HAP-1 (cell line): ENCODE measurements around the gene TRIM69.
"Not testable (repeated sequence)": the region's sequence is repeated elsewhere in the genome, so short reads cannot be mapped to it uniquely, and the experiment has no call there.

Experiments used
- DNase-seq, 2 experiments: peaks; one replicate each; pipeline ENCODE4 v3.0.0-alpha.2; 2016 to 2020; ENCODE audit warnings: low spot score in 2 of 2
- H3K27me3 ChIP-seq: fragments of 250-450 bp; sonication (Bioruptor Pico); 2 replicates; pipeline ENCODE4 v1.5.1; 2020; ENCODE audit warnings: low read depth, mild to moderate bottlenecking, moderate library complexity
- H3K36me3 ChIP-seq: fragments of 250-450 bp; sonication (Bioruptor Pico); replicated peaks from 2 replicates; pipeline ENCODE4 v1.5.1; 2020; ENCODE audit warnings: mild to moderate bottlenecking
- H3K4me1 ChIP-seq: fragments of 250-450 bp; sonication (Bioruptor Pico); 2 replicates; pipeline ENCODE4 v1.5.1; 2020; ENCODE audit warnings: mild to moderate bottlenecking
- H3K4me3 ChIP-seq: fragments of 250-450 bp; sonication (Bioruptor Pico); 2 replicates; pipeline ENCODE4 v1.5.1; 2020; ENCODE audit warnings: mild to moderate bottlenecking, moderate library complexity
- H3K9me3 ChIP-seq: fragments of 250-450 bp; sonication (Bioruptor Pico); 2 replicates; pipeline ENCODE4 v1.5.1; 2020; ENCODE audit warnings: mild to moderate bottlenecking, moderate library complexity
- in situ Hi-C: fragments of 300-500 bp; cut with MboI; formaldehyde crosslinking; loops from 3 replicates; pipeline ENCODE4 v1.14.3; 2020; ENCODE audit warnings: low sequenced_read_pairs, inconsistent platforms, mixed read lengths

The TRIM69 gene

DNA sequence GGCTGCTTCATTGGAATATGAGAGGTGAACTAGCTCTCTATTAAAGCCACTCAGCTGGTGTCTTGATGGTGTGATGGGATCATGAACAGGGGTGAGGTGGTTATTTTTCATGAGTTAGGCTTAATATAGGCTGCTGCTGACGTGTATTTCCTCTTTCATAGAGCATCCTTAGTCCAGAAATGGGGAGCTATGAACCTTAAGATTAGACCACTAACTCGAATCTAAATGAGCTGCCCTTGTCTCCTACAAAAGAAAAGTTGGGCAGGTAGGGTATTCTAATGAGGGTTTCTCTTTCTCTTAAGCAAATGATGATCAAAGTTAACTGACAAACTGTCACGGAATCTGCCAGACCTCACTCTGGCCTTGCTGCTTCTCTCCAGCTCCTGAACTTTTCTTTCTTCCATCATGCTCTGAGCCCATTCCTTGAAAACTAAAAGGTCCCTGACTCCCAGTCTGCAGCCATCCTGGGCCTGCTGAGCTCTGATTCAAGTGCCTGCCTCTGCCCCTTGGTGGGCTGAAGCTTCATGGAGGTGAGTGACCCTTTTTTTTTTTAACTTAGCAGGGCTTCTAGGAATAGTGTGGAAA is at the start of gene TRIM69:
Gene TRIM69, plus strand, starts transcription at position 348 of the 585 bp plus-strand sequence. Its CDS starts 177 bp downstream, at position 525.
- Histone ChIP-seq H3K4me1 (no peaks in the 10 kb centered on the region), H3K9me3 (no peaks in the 10 kb centered on the region), H3K36me3 (peaks cover 10% of the 10 kb centered on the region), H3K27me3 (no peaks in the 10 kb centered on the region), H3K4me3 (no peak within 1 kb of the TSS)
- in situ Hi-C loops = loop anchor here (10.0 kb wide), 1 partner anchor 151 kb away; no protein-coding TSS in a partner anchor
- no peak for DNase-seq

- in situ Hi-C loops, H3K4me1 ChIP-seq, DNase-seq, H3K4me3 ChIP-seq, H3K36me3 ChIP-seq, H3K9me3 ChIP-seq, H3K27me3 ChIP-seq: not testable (repeated sequence)
Observed at GRCh38 chr15:44689318-44689717, 47.0 kb upstream of the TRIM69 start.

- not testable (repeated sequence) for DNase-seq
Observed at GRCh38 chr15:44690245-44690644, 46.1 kb upstream of the TRIM69 start.

DNA sequence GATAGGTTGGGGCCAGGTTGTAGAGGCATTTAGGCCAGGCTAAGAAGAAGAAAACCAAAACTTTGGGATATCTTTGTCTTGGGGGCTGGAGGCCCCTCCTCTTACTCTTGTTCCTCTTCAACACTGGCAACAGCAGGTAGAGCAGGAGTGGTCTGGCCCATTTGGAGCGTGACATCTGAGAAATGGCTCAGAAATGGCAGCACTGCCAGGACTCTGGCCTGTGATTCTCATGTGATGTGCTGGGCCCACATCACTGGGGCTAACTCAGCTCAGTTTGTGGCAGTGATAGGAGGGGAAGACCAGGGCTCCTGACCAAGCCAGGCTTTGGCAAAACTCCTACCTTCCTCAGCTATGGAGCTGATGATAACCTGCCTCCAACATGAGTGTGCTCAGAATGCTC is 43.7 kb upstream of the TRIM69 start:
- Histone ChIP-seq H3K36me3 (no peaks in the 10 kb centered on the region), H3K27me3 (no peaks in the 10 kb centered on the region), H3K4me1 (no peaks in the 10 kb centered on the region), H3K9me3 (no peaks in the 10 kb centered on the region), H3K4me3 (no peak overlapping the region)
- no peak for DNase-seq
- in situ Hi-C loops = no loop called here

More at GRCh38 chr15:44690245-44690644, 46.1 kb upstream of the TRIM69 start:
- H3K4me1 ChIP-seq, in situ Hi-C loops, H3K9me3 ChIP-seq, H3K4me3 ChIP-seq, H3K36me3 ChIP-seq, H3K27me3 ChIP-seq: not testable (repeated sequence)

DNA sequence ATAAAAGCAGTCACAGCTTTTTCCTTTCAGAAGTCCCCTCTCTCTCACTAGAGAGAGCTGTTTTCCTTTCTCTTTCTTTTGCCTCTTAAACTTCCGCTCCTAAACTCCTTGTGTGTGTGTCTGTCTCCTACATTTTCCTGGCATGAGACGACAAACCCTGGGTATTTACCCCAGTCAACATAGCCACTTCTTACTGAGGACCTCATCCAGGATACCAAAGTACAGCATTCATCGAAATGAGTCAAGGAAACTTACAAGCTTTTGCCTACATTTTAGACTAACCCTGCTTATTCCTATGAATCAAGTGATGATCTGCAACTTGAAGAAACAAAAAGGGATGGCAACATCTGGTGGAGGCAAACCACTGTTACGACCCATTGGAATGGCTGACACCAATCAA is 41.9 kb upstream of the TRIM69 start:
- Histone ChIP-seq H3K36me3 (no peaks in the 10 kb centered on the region), H3K9me3 (no peaks in the 10 kb centered on the region), H3K4me1 (peaks cover 5% of the 10 kb centered on the region; the same call in 1 of the 2 replicates), H3K27me3 (no peaks in the 10 kb centered on the region; the same call in 1 of the 2 replicates), H3K4me3 (no peak overlapping the region)
- DNase-seq = no peak
- in situ Hi-C loops = no loop called here

DNA sequence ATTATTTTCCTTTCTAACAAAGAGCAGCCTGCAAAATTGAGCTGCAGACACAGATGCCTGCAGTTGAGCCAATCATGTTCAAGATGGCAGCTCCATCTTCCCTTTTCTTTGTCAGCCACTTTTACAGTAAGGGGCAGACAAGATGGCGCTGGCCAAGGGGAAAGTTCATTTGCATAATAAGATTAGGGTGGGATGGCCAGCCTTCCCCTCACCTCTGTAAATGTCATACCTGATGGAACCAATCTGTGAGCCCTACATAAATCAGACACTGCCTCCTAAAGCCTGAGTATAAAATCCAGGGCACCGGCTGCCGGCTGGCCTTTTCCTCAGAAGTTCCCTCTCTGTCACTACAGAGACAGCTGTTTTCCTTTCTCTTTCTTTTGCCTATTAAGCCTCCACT is 41.0 kb upstream of the TRIM69 start:
- H3K4me1 ChIP-seq = peaks cover 5% of the 10 kb centered on the region; the same call in 1 of the 2 replicates

GRCh38 chr15:44697014-44697413 is 39.3 kb upstream of the TRIM69 start:
- no peaks in the 10 kb centered on the region; the same call in 1 of the 2 replicates for H3K27me3 ChIP-seq
- H3K4me3 ChIP-seq = no peak overlapping the region
- H3K9me3 ChIP-seq = no peaks in the 10 kb centered on the region; the same call in 1 of the 2 replicates
- in situ Hi-C loops = no loop called here
- H3K4me1 ChIP-seq = peaks cover 5% of the 10 kb centered on the region; the same call in 1 of the 2 replicates
- DNase-seq = no peak
- no peaks in the 10 kb centered on the region for H3K36me3 ChIP-seq

More for the DNA sequence above, 41.0 kb upstream of the TRIM69 start:
- H3K36me3 ChIP-seq = no peaks in the 10 kb centered on the region
- H3K9me3 ChIP-seq = no peaks in the 10 kb centered on the region; the same call in 1 of the 2 replicates
- in situ Hi-C loops = no loop called here
- H3K4me3 ChIP-seq = no peak overlapping the region
- no peaks in the 10 kb centered on the region; the same call in 1 of the 2 replicates for H3K27me3 ChIP-seq
- no peak for DNase-seq

DNA sequence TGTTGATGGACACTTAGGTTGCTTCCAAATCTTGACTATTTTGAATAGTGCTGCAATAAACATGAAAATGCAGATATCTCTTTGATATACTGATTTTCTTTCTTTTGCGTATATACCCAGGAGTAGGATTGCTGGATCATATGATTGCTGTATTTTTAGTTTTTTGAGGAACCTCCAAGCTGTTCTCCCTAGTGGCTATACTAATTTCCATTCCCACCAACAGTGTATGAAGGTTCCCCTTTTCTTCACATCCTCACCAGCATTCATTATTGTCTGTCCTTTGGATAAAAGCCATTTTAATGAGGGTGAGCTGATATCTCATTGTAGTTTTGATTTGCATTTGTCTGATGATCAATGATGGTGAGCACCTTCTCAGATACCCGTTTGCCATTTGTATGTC is 37.7 kb upstream of the TRIM69 start:
- H3K27me3 ChIP-seq = no peaks in the 10 kb centered on the region; the same call in 1 of the 2 replicates
- in situ Hi-C loops = no loop called here
- H3K36me3 ChIP-seq = no peaks in the 10 kb centered on the region
- DNase-seq = no peak
- H3K9me3 ChIP-seq = no peaks in the 10 kb centered on the region; the same call in 1 of the 2 replicates
- no peak overlapping the region for H3K4me3 ChIP-seq
- peaks cover 5% of the 10 kb centered on the region; the same call in 1 of the 2 replicates for H3K4me1 ChIP-seq

DNA sequence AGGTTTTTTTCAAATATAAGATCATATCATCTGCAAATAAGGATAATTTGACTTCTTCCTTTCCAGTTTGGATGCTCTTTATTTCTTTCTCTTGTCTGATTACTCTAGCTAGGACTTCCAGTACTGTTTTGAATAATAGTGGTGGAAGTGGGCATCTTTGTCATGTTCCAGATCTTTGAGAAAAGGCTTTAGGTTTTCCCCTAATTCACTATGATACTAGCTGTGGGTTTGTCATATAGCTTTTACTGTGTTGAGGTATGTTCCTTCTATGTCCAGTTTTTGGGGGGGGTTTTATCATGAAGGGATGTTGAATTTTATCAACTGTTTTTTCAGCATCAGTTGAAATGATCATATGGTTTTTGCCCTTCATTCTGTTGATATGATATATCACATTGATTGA is 35.7 kb upstream of the TRIM69 start:
- in situ Hi-C loops, H3K27me3 ChIP-seq, H3K4me3 ChIP-seq, H3K36me3 ChIP-seq, DNase-seq, H3K4me1 ChIP-seq, H3K9me3 ChIP-seq: not testable (repeated sequence)

- DNase-seq = no peak
- Histone ChIP-seq H3K9me3 (no peaks in the 10 kb centered on the region; the same call in 1 of the 2 replicates), H3K36me3 (no peaks in the 10 kb centered on the region), H3K4me1 (no peaks in the 10 kb centered on the region), H3K4me3 (no peak overlapping the region), H3K27me3 (no peaks in the 10 kb centered on the region)
- in situ Hi-C loops = no loop called here
Observed at GRCh38 chr15:44705986-44706385, 30.3 kb upstream of the TRIM69 start.

DNA sequence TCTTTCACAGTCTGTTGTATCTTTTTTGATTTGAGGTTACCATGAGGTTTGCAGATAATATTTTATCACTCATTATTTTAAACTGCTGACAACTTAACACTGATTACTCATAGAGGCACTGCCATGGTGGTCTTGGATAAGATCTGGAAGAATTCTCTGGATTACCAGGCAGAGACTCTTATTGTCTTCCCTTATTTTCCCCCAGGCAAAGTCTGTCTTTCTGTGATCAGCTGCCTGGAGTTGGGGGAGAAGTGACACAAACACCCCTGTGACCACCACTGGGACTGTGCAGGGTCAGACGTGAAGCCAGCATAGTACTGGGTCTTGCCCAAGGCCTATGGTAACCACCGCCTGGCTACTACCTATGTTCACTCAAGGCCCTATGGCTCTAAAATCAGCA is 29.9 kb upstream of the TRIM69 start:
- in situ Hi-C loops = no loop called here
- no peak for DNase-seq
- Histone ChIP-seq H3K27me3 (no peaks in the 10 kb centered on the region), H3K9me3 (no peaks in the 10 kb centered on the region; the same call in 1 of the 2 replicates), H3K4me3 (no peak overlapping the region), H3K4me1 (no peaks in the 10 kb centered on the region), H3K36me3 (no peaks in the 10 kb centered on the region)

DNA sequence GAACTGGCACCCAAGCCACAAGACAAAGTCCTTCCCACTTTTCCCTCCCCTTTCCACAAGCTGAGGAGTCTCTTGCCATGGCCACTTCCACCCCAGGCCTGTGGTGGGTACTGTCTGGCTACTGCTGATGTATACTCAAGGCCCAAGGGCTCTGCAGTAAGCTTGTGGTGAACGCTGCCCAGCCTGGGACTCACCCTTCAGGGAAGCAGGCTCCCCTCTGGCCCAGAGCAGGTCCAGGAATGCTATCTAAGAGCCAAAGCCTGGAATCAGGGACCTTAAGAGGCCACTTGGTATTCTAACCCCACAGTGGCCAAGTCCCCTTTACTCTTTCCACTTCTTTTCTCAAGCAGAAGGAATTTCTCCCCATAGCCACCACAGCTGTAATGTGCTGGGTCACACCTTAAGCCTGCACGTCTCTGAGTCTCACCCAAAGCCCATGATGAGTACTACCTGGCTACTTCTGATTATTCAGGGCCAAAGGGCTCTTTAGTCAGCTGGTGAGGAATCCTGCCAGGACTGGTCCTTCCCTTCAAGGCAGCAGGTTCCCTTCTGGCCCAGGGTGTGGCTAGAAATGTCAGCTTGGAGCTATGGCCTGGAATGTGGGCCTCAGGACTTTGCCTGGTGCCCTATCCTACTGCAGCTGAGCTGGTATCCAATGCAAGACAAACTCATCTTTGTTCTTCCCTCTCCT is 29.2 kb upstream of the TRIM69 start:
- no peak overlapping the region for H3K4me3 ChIP-seq
- no peak for DNase-seq
- in situ Hi-C loops = no loop called here
- H3K9me3 ChIP-seq = no peaks in the 10 kb centered on the region; the same call in 1 of the 2 replicates
- no peaks in the 10 kb centered on the region for H3K27me3 ChIP-seq
- peaks cover 3% of the 10 kb centered on the region; the same call in 1 of the 2 replicates for H3K36me3 ChIP-seq
- H3K4me1 ChIP-seq = no peaks in the 10 kb centered on the region

- no peak for DNase-seq
- in situ Hi-C loops = no loop called here
- H3K4me1 ChIP-seq = peaks cover 4% of the 10 kb centered on the region; the same call in 1 of the 2 replicates
- H3K27me3 ChIP-seq = no peaks in the 10 kb centered on the region
- H3K9me3 ChIP-seq = no peaks in the 10 kb centered on the region
- peak overlapping the region; percentile 98 for H3K4me3 ChIP-seq
- peaks cover 11% of the 10 kb centered on the region for H3K36me3 ChIP-seq
Observed at GRCh38 chr15:44710236-44711095, 25.9 kb upstream of the TRIM69 start.
